GM23338 (cell line): ENCODE data around the gene RAPGEF4. TPM values are rescaled to one million over a fixed set of nuclear protein-coding genes. Genes with fewer than 3 reads are reported as not detected.

ENCODE experiments used
- ATAC-seq: fragments of 200-7000 bp; cut with Tn5 transposase; 3 replicates; pipeline ENCODE4 v1.9.1; 2020
- DNase-seq: peaks from one replicate; pipeline ENCODE4 v3.0.0-alpha.2; 2015; ENCODE audit warnings: low spot score
- H2AFZ ChIP-seq: fragments of 200-600 bp; sonication (generic); 2 replicates; pipeline ENCODE4 v1.8.0; 2016; ENCODE audit warnings: antibody characterized with exemption, mild to moderate bottlenecking, moderate library complexity
- H3F3A ChIP-seq: fragments of 200-600 bp; sonication (generic); replicated peaks from 2 replicates; pipeline ENCODE4 v1.8.0; 2017; ENCODE audit warnings: antibody characterized with exemption, mixed run types, low read depth
- H3K27ac ChIP-seq: fragments of 200-600 bp; sonication (generic); 2 replicates; pipeline ENCODE4 v1.6.1; 2016; ENCODE audit warnings: low read depth
- H3K27me3 ChIP-seq: fragments of 200-600 bp; sonication (generic); 2 replicates; pipeline ENCODE4 v1.8.0; 2016; ENCODE audit warnings: mild to moderate bottlenecking, mixed run types, moderate library complexity; ENCODE audit not compliant: insufficient read depth
- H3K36me3 ChIP-seq: fragments of 200-600 bp; sonication (generic); 2 replicates; pipeline ENCODE4 v1.8.0; 2016; ENCODE audit warnings: mild to moderate bottlenecking; ENCODE audit not compliant: insufficient read depth
- H3K4me1 ChIP-seq: fragments of 200-600 bp; sonication (generic); 2 replicates; pipeline ENCODE4 v1.8.0; 2016; ENCODE audit warnings: mild to moderate bottlenecking, moderate library complexity; ENCODE audit not compliant: insufficient read depth
- H3K4me2 ChIP-seq: fragments of 200-600 bp; sonication (generic); 2 replicates; pipeline ENCODE4 v1.7.1; 2017; ENCODE audit warnings: mixed run types
- H3K4me3 ChIP-seq: fragments of 200-600 bp; sonication (generic); 2 replicates; pipeline ENCODE4 v1.6.1; 2016; ENCODE audit warnings: mixed run types
- H3K79me2 ChIP-seq: fragments of 200-600 bp; sonication (generic); replicated peaks from 2 replicates; pipeline ENCODE4 v1.8.0; 2017; ENCODE audit warnings: mild to moderate bottlenecking; ENCODE audit not compliant: insufficient read depth
- H3K9me2 ChIP-seq: fragments of 200-600 bp; sonication (generic); 2 replicates; pipeline ENCODE4 v1.8.0; 2017; ENCODE audit not compliant: insufficient read depth
- H4K20me1 ChIP-seq: fragments of 200-600 bp; sonication (generic); replicated peaks from 2 replicates; pipeline ENCODE4 v1.8.0; 2017; ENCODE audit warnings: mild to moderate bottlenecking; ENCODE audit not compliant: insufficient read depth
- H3K27ac Mint-ChIP-seq: 2 replicates; pipeline ENCODE4 v1.8.0; 2020; ENCODE audit warnings: inconsistent platforms, mild to moderate bottlenecking, moderate library complexity, mixed read lengths
- H3K27me3 Mint-ChIP-seq: 3 replicates; pipeline ENCODE4 v1.8.0; 2022; ENCODE audit warnings: low read depth, mild to moderate bottlenecking, moderate library complexity, mixed read lengths, inconsistent platforms; ENCODE audit not compliant: insufficient read depth, poor library complexity
- H3K36me3 Mint-ChIP-seq: 3 replicates; pipeline ENCODE4 v1.8.0; 2021; ENCODE audit warnings: low read depth, mild to moderate bottlenecking, inconsistent platforms, moderate library complexity, mixed read lengths
- H3K4me1 Mint-ChIP-seq: 3 replicates; pipeline ENCODE4 v1.8.0; 2020; ENCODE audit warnings: mild to moderate bottlenecking, inconsistent platforms, mixed read lengths
- H3K4me3 Mint-ChIP-seq: 3 replicates; pipeline ENCODE4 v1.8.0; 2021; ENCODE audit warnings: moderate library complexity, mild to moderate bottlenecking, inconsistent platforms, mixed read lengths
- H3K9me3 Mint-ChIP-seq: 3 replicates; pipeline ENCODE4 v1.8.0; 2020; ENCODE audit warnings: moderate library complexity, mild to moderate bottlenecking, inconsistent platforms, mixed read lengths
- CREB1 ChIP-seq: fragments of 250-450 bp; sonication (Bioruptor Pico); IDR thresholded peaks from 2 replicates; pipeline ENCODE4 v1.5.0; 2020; ENCODE audit warnings: low read depth, mild to moderate bottlenecking, moderate library complexity
- EZH2 ChIP-seq: fragments of 200-600 bp; sonication (generic); IDR thresholded peaks from one replicate; pipeline ENCODE4 v1.8.0; 2017; ENCODE audit warnings: antibody characterized with exemption, mild to moderate bottlenecking, low read depth; ENCODE audit not compliant: unreplicated experiment
- EZH2phosphoT487 ChIP-seq: fragments of 200-600 bp; sonication (generic); IDR thresholded peaks from one replicate; pipeline ENCODE4 v1.8.1; 2018; ENCODE audit warnings: antibody characterized with exemption; ENCODE audit not compliant: unreplicated experiment
- JUNB ChIP-seq: IDR thresholded peaks from one replicate; pipeline ENCODE4 v1.6.1; 2016; ENCODE audit warnings: antibody characterized with exemption; ENCODE audit not compliant: unreplicated experiment
- NANOG ChIP-seq: IDR thresholded peaks from 2 replicates; pipeline ENCODE4 v1.6.1; 2016; ENCODE audit warnings: antibody characterized with exemption, borderline replicate concordance
- POLR2AphosphoS5 ChIP-seq: IDR thresholded peaks from 2 replicates; pipeline ENCODE4 v1.6.1; 2016; ENCODE audit warnings: antibody characterized with exemption, low read depth
- STAT1 ChIP-seq: IDR thresholded peaks from one replicate; pipeline ENCODE4 v1.6.1; 2016; ENCODE audit warnings: antibody characterized with exemption; ENCODE audit not compliant: unreplicated experiment
- ZNF114 ChIP-seq: fragments of 250-450 bp; sonication (Bioruptor Pico); IDR thresholded peaks from 2 replicates; pipeline ENCODE4 v1.5.0; 2020; ENCODE audit warnings: mild to moderate bottlenecking, moderate library complexity
- ZNF331 ChIP-seq: fragments of 250-450 bp; sonication (Bioruptor Pico); IDR thresholded peaks from 2 replicates; pipeline ENCODE4 v1.5.0; 2020; ENCODE audit warnings: low read depth, mild to moderate bottlenecking, moderate library complexity
- polyA plus RNA-seq: library from polyadenylated mRNA; unstranded; fragments of >200 nt; fragmentation: Nextera tagmentation; extraction: Ambion mirVana; gene quantifications from 2 replicates; pipeline ENCODE4 v1.2.1, GENCODE V29; 2016
- total RNA-seq: library from RNA; depleted of rRNA; stranded (reverse); fragments of >200 nt; shearing (Covaris generic); gene quantifications from 2 replicates; pipeline ENCODE4 v1.2.3, GENCODE V29; 2014
- TF ChIP-seq, protein P1 (sequence below): fragments of 250-450 bp; sonication (Bioruptor Pico); IDR thresholded peaks from 2 replicates; pipeline ENCODE4 v1.5.0; 2020; ENCODE audit warnings: mild to moderate bottlenecking, moderate library complexity
- TF ChIP-seq, protein P2 (sequence below): IDR thresholded peaks from 2 replicates; pipeline ENCODE4 v1.6.1; 2016; ENCODE audit warnings: antibody characterized with exemption
- TF ChIP-seq, protein P3 (sequence below): IDR thresholded peaks from one replicate; pipeline ENCODE4 v1.6.1; 2018; ENCODE audit warnings: antibody characterized with exemption; ENCODE audit not compliant: unreplicated experiment
- TF ChIP-seq, protein P4 (sequence below), 2 experiments: fragments of 200-600 bp in 1 of 2; sonication (generic) in 1 of 2; conservative IDR thresholded peaks; 2 replicates each; pipeline versions ENCODE4 v1.5.1 to v1.6.1; 2016 to 2017; ENCODE audit warnings: antibody characterized with exemption in 2 of 2, low read depth in 2 of 2, mild to moderate bottlenecking in 2 of 2, moderate library complexity in 1 of 2

RAPGEF4 gene
- total and polyA plus RNA-seq, 2 experiments from 2014 or later = 1.7 to 4.7 TPM

DNA sequence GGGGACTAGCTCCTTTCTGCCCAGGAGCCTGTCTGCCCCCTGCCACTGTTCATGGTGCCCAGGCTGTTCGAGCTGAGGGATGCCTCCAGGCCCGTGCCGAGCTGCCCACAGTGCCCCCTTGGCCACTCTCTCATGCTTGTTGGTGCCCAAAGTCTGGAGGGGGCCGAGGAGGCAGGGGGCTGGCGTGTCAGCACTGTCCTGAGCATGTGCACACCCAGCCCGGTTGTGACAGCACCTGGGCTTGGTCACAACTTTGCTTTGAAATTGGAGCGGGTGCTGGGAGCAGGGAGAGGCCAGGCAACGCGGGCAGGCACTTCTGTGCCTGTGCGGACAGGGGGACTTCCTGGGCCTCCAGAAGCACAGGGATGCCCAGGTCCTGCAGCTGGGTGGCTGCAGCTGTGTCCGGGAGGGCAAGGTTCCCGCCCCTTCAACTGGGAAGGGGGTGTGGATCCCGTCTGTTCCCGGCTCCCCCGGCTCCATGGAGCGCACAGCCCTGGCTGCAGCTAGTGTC, 22.2 kb upstream of the RAPGEF4 start:
- Histone ChIP-seq H3K9me2 (no peaks in the 10 kb centered on the region), H3K79me2 (no peaks in the 10 kb centered on the region), H3K4me1 (no peaks in the 10 kb centered on the region), H3K27ac (no peak overlapping the region), H3K4me3 (no peak overlapping the region), H2AFZ (no peak overlapping the region), H4K20me1 (no peaks in the 10 kb centered on the region), H3F3A (no peaks in the 10 kb centered on the region), H3K36me3 (no peaks in the 10 kb centered on the region), H3K4me2 (no peak overlapping the region), H3K27me3 (no peaks in the 10 kb centered on the region)
- H3K36me3 Mint-ChIP-seq = peaks cover 2% of the 10 kb centered on the region; the same call in 1 of the 3 replicates
- no peak overlapping the region for H3K4me3 Mint-ChIP-seq
- H3K27ac Mint-ChIP-seq = no peak overlapping the region
- TF ChIP-seq, protein P1, sequence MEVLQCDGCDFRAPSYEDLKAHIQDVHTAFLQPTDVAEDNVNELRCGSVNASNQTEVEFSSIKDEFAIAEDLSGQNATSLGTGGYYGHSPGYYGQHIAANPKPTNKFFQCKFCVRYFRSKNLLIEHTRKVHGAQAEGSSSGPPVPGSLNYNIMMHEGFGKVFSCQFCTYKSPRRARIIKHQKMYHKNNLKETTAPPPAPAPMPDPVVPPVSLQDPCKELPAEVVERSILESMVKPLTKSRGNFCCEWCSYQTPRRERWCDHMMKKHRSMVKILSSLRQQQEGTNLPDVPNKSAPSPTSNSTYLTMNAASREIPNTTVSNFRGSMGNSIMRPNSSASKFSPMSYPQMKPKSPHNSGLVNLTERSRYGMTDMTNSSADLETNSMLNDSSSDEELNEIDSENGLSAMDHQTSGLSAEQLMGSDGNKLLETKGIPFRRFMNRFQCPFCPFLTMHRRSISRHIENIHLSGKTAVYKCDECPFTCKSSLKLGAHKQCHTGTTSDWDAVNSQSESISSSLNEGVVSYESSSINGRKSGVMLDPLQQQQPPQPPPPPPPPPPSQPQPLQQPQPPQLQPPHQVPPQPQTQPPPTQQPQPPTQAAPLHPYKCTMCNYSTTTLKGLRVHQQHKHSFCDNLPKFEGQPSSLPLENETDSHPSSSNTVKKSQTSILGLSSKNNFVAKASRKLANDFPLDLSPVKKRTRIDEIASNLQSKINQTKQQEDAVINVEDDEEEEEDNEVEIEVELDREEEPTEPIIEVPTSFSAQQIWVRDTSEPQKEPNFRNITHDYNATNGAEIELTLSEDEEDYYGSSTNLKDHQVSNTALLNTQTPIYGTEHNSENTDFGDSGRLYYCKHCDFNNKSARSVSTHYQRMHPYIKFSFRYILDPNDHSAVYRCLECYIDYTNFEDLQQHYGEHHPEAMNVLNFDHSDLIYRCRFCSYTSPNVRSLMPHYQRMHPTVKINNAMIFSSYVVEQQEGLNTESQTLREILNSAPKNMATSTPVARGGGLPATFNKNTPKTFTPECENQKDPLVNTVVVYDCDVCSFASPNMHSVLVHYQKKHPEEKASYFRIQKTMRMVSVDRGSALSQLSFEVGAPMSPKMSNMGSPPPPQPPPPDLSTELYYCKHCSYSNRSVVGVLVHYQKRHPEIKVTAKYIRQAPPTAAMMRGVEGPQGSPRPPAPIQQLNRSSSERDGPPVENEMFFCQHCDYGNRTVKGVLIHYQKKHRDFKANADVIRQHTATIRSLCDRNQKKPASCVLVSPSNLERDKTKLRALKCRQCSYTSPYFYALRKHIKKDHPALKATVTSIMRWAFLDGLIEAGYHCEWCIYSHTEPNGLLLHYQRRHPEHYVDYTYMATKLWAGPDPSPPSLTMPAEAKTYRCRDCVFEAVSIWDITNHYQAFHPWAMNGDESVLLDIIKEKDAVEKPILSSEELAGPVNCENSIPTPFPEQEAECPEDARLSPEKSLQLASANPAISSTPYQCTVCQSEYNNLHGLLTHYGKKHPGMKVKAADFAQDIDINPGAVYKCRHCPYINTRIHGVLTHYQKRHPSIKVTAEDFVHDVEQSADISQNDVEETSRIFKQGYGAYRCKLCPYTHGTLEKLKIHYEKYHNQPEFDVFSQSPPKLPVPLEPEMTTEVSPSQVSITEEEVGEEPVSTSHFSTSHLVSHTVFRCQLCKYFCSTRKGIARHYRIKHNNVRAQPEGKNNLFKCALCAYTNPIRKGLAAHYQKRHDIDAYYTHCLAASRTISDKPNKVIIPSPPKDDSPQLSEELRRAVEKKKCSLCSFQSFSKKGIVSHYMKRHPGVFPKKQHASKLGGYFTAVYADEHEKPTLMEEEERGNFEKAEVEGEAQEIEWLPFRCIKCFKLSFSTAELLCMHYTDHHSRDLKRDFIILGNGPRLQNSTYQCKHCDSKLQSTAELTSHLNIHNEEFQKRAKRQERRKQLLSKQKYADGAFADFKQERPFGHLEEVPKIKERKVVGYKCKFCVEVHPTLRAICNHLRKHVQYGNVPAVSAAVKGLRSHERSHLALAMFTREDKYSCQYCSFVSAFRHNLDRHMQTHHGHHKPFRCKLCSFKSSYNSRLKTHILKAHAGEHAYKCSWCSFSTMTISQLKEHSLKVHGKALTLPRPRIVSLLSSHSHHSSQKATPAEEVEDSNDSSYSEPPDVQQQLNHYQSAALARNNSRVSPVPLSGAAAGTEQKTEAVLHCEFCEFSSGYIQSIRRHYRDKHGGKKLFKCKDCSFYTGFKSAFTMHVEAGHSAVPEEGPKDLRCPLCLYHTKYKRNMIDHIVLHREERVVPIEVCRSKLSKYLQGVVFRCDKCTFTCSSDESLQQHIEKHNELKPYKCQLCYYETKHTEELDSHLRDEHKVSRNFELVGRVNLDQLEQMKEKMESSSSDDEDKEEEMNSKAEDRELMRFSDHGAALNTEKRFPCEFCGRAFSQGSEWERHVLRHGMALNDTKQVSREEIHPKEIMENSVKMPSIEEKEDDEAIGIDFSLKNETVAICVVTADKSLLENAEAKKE = no peak
- no peak for TF ChIP-seq EZH2
- no peak for TF ChIP-seq JUNB
- TF ChIP-seq EZH2phosphoT487 = no peak
- TF ChIP-seq NANOG = no peak
- TF ChIP-seq, protein P2, sequence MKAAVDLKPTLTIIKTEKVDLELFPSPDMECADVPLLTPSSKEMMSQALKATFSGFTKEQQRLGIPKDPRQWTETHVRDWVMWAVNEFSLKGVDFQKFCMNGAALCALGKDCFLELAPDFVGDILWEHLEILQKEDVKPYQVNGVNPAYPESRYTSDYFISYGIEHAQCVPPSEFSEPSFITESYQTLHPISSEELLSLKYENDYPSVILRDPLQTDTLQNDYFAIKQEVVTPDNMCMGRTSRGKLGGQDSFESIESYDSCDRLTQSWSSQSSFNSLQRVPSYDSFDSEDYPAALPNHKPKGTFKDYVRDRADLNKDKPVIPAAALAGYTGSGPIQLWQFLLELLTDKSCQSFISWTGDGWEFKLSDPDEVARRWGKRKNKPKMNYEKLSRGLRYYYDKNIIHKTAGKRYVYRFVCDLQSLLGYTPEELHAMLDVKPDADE = no peak
- TF ChIP-seq ZNF114 (CRISPR knock-in tag) = no peak
- no peak for TF ChIP-seq STAT1
- TF ChIP-seq, protein P3, sequence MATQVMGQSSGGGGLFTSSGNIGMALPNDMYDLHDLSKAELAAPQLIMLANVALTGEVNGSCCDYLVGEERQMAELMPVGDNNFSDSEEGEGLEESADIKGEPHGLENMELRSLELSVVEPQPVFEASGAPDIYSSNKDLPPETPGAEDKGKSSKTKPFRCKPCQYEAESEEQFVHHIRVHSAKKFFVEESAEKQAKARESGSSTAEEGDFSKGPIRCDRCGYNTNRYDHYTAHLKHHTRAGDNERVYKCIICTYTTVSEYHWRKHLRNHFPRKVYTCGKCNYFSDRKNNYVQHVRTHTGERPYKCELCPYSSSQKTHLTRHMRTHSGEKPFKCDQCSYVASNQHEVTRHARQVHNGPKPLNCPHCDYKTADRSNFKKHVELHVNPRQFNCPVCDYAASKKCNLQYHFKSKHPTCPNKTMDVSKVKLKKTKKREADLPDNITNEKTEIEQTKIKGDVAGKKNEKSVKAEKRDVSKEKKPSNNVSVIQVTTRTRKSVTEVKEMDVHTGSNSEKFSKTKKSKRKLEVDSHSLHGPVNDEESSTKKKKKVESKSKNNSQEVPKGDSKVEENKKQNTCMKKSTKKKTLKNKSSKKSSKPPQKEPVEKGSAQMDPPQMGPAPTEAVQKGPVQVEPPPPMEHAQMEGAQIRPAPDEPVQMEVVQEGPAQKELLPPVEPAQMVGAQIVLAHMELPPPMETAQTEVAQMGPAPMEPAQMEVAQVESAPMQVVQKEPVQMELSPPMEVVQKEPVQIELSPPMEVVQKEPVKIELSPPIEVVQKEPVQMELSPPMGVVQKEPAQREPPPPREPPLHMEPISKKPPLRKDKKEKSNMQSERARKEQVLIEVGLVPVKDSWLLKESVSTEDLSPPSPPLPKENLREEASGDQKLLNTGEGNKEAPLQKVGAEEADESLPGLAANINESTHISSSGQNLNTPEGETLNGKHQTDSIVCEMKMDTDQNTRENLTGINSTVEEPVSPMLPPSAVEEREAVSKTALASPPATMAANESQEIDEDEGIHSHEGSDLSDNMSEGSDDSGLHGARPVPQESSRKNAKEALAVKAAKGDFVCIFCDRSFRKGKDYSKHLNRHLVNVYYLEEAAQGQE = no peak
- no peak for TF ChIP-seq POLR2AphosphoS5
- no peak for TF ChIP-seq ZNF331 (CRISPR knock-in tag)
- TF ChIP-seq CREB1 (CRISPR knock-in tag) = no peak
- TF ChIP-seq, protein P4, sequence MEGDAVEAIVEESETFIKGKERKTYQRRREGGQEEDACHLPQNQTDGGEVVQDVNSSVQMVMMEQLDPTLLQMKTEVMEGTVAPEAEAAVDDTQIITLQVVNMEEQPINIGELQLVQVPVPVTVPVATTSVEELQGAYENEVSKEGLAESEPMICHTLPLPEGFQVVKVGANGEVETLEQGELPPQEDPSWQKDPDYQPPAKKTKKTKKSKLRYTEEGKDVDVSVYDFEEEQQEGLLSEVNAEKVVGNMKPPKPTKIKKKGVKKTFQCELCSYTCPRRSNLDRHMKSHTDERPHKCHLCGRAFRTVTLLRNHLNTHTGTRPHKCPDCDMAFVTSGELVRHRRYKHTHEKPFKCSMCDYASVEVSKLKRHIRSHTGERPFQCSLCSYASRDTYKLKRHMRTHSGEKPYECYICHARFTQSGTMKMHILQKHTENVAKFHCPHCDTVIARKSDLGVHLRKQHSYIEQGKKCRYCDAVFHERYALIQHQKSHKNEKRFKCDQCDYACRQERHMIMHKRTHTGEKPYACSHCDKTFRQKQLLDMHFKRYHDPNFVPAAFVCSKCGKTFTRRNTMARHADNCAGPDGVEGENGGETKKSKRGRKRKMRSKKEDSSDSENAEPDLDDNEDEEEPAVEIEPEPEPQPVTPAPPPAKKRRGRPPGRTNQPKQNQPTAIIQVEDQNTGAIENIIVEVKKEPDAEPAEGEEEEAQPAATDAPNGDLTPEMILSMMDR (conservative IDR thresholded peaks at IDR 0.05; ENCODE audit: low read depth in 2 of 2) = no peak
- H3K27me3 Mint-ChIP-seq = no peaks in the 10 kb centered on the region
- no peak for ATAC-seq
- peaks cover 12% of the 10 kb centered on the region; the same call in 2 of the 3 replicates for H3K9me3 Mint-ChIP-seq
- H3K4me1 Mint-ChIP-seq = no peaks in the 10 kb centered on the region
- DNase-seq = no peak
